Stimulated activated CD4-positive, alpha-beta T cell treated with anti-CD3 and anti-CD28 coated beads, TNF-alpha, amount 100 ng/mL, for 48 hours (primary cell): ENCODE results near the gene ANXA11.
"Not testable (repeated sequence)": the region's sequence is repeated elsewhere in the genome, so short reads cannot be mapped to it uniquely, and the experiment has no call there.

ENCODE experiments used
- DNase-seq, 3 donors: peaks; one replicate each; pipeline ENCODE4 v3.0.0-alpha.2; 2020; ENCODE audit warnings: low read depth in 3 of 3

Gene ANXA11

DNA sequence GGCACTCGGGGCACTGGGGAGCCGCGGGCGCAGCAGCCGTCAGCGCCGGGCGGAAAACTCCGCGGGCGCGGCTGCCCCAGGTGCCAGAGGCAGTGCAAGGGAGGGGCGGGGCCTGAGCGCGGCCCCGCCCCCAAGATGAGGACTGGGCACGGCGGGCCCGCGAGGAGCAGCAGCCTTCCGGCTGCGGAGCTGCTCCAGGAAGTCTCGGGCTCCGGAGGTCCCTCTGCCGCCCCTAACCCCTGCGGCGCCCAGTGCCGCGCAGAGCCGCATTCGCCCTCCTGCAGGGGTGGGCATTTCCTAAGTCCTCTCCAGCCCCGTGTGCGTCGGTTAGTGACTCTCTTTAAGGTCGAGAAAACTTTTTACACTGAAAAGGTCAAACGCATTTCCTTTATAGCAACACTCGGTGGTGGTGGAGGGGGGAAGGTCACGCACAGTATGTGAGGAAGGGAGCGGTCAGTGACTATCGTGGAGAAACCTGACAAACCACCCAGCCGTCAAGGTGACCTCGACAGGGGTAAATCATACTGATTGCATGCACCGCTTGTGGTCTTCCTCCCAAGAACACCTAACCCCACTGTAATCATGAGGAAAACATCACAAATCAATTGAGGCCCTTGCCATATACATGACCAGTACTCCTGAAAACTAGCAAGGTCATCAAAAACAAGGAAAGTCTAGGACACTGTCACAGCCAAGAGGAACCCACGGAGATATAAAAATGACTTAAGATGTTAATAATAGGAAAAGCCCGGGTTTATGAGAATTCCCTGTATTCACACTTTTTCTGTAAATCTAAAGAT, at the start of gene ANXA11:
TSS of gene ANXA11 (minus strand) at position 61 of the 800 bp plus-strand sequence. CDS start 32,676 bp downstream, outside the sequence.
- peak; percentile 58 to 82 (median 61) for DNase-seq

DNA sequence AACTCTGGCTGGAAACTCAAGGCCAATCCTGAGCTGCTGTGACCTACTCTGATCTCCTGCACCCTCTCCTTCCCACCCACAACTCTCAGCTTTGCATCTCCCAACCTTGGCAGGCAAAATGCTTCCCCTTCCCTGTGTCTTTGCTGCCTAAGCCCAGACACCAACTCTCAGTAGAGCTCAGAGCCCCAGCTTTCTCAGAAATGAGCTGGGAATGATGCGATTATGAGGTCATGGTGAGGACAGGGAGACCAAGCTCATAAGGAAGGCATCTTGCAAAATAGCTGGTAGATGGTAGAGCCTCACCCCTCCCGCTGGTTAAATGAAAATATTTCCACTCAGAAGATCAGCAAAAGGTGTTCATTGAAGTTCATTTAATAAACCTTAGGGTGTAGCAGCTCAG, 49.4 kb upstream of the ANXA11 start:
- not testable (repeated sequence) for DNase-seq

DNA sequence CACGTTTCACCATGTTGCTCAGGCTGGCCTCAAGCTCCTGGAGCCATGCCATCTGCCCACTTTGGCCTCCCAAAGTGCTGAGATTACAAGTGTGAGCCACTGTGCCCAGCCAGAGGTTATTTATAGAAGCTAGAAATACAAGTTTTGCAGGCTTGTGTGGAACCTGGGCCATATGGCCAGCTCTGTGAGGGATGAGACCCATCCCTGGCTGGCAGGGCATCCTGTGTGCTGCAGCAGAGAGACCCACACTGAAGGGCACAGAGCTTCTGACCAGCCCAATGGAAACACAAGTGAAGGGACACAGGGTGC, 48.6 kb upstream of the ANXA11 start:
- DNase-seq = not testable (repeated sequence)

DNA sequence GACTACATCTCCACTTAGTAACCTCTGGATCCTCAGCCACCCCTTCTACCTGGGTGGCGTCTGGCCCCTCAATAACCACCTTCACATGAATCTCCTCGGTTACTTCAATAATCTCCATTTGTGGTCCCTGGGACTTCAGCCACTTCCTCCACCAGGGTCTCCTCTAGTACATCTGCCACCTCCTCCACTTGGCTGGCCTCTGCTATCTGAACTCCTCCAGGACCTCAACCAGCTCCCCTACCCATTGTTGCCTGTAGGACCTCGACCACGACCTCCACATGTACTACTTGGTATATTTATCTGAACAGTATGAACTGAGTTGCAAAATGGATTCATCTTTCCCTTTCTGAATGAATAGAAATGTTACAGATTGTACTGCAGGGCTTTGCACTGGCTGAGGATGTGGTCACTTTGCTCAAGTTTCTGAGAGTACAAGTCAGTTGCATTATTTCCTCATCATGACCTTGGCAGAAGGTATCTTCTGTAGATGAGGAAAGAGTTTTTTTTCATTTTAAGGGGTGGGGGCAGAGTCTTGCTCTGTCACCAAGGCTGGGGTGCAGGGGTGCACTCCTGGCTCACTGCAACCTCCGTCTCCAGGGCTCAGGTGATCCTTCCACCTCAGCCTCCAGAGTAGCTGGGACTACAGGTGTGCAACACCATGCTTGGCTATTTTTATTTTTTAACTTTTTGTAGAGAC, 48.1 kb upstream of the ANXA11 start:
- no peak for DNase-seq

DNA sequence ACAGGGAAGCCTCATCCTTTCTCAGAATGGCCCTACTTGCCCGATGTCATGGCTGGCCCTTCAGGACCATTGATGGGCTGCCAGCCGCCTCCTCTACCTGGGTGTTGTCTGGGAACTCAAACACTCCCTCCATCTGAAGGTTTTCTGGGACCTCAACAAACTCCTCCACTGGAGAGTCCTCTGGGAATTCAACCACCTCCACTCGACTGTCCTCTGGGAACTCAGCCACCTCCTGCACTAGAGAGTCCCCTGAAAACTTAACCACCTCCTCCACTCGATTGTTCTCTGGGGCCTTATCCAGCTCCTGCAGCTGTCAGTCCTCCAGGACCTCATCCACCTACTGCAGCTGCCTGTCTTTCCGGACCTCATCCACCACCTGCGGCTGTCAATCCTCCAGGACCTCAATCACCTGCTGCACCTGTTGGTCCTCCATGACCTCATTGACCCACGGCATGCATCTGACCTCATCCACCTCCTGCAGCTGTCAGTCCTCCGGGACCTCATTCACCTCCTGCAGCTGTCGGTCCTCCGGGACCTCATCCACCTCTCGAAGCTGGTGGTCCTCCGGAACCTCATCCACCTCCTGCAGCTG, 47.1 kb upstream of the ANXA11 start:
- DNase-seq = no peak

DNA sequence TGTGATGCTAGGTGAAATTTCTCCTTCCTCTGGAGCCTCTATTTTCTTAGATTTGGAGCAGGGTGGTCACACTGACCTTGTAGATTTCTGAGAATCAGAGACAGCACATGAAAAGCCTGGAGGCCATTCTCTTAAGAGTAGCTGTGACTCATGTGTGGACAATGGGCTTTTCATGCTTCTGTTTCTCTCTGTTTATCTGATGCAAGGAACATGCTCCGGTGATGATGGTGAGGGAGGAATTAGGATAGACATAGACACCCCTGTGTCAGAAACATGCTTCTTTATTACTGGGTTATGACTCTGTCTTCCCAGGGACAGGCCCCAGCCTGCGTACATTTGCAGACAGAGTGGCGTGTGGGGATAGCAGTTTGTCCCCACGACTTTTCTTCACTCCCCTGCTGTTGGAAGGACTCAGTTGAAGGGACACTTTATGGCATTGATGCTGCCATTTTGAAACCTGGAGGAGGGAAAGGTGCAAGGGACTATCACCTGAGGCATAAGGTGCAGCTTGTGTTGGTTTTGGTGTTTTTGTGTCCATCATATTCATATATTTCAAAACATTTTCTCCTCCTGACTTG, 46.5 kb upstream of the ANXA11 start:
- DNase-seq = not testable (repeated sequence)

DNA sequence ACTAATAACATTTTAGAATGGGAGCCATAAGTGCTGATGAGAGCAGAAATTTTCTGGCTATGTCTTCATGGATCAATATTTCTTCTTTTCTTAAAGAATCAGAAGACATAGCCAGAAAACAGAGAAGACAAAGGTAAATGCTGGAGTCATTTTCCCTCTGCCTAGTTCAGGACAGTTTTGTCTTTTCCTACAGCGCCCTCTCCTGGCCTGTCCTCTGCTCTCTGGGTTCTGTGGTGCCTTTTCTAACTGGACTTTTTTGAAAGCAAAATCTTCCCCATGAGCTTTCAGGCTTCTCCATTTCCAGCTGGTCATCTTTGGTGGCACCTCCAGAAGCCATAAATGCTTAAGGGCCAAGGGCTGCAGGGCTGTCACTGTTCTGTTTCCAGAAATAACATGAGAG, 45.1 kb upstream of the ANXA11 start:
- not testable (repeated sequence) for DNase-seq

DNA sequence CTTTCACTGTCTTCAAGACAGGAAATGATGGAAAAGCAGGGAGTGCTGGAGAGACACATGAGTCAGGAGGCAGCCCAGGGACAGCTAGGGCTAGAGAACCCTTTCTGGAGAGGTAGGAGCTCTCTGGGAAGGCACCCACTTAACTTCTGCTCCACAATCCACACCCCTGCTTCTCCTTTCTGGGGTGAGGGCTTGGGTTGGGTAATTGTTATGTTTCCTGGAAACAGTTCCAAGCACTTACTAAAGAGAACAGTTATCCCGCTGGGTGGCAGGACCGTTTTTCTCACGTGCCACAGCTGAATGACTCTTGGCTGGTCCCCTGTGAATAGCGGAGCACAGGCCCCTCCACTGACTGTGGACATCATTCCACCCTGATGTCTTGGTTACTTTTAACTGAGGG, 44.6 kb upstream of the ANXA11 start:
- not testable (repeated sequence) for DNase-seq

DNA sequence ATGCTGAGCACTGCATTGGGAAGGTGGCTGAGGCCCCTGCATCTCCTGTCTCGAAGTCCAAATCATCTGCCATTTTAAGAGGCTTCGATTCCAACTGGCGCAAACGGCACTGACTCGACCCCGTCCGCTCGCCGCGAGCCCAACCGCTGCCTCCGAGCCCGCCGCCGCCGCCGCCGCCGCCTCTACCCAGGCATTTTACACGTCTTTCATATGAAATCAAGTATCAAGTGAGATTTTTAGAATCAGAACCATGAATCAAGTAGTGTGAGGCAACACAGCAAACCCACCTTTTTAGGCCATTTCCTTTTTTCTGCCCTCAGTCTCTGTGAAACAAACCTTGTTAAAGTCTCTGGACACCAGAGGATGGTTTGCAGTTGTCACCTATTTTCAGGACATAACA, 42.3 kb upstream of the ANXA11 start:
- DNase-seq = not testable (repeated sequence)

DNA sequence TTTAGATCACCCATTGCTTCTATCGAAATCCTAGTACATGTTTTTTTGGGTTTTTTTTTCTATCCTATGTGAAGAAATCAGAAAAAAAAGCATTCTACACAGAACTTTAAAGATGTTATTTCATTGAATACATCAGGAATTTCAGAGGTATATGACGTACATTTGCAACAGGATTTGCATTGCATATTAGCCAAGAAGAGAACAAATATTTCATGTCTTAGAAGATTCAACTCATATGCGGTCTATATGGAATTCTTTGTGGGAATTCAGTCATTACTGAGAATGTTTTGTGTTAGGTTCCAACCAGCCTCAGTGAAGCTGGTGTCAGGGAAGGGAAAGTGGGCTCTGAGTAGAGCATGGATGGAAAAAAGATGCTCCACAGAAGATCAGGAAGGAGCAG, 39.0 kb upstream of the ANXA11 start:
- not testable (repeated sequence) for DNase-seq

DNA sequence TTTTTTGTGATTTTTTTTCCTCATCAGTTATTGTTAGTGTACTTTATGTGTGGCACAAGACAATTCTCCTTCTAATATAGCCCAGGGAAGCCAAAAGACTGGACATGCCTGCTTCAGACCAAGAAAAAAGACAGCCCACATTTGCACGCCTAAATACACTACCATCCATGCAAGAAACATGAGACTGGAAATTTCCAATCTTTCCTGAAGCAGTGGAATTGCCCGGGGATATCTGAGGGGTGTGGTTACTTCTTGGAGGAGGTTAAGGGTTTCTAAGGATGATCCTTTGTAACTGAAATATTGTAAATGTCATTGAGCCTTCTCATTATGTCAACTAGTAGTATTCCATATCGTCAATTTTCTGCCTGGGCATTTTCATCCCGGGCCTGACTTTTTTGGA, 37.0 kb upstream of the ANXA11 start:
- DNase-seq = not testable (repeated sequence)

DNA sequence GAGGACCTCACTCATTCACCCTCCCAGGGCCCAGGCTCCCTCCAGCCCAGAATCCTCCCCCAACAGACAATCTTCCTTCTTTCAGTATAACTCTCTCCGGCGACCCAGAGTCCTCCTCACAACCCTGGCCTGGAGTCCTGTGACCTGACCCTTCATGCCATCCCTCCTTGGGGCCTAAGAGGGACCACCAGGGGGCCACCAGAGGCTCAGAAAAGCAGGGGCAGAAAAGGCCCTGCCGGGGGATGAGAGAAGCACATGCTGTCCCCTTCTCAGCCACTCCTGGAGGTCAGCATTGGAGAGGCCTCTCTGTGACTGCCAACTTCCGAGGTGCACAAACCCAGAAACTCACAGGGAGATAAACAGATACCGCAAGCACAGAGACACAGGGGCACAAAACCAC, 31.1 kb upstream of the ANXA11 start:
- not testable (repeated sequence) for DNase-seq

DNA sequence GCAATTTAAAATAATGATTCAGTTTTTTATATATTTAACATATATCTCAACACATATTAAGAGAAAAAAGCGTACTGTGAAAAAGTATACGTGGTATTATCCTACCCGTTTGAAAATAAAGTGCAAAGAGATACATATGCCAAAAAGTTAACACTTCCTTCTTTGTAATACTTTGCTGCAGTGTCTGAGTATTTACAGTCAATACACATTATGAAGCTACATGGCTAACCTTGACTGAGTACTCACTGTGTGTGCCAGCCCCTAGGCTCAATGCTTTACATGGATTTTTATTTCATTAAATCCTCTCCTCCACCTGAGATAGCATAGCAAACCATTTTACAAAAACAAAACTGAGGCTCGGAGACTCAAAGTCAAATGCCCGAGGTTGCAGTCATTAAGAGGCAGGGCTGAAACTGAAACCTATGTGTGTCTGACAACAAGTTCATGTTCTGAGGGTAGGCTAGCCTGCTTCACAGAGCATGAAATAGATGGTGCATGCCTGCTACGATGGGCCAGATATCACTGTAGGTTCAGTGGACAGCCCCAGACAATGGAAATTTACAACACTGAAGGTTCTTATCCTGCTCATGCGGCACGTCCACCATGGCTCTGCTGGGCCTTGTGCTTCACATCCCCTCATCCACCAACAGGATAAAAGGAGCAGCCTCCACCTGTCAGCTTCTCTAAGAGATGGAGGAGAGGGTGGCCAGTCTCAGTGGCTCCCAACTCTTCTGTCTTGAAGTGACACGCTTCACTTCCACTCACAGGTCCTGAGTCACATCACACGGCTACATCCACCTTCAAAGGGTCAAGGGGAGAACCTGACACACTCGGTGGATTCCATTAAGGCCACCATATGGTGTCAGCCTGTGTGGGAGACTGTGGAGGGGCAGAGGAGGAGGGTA, 29.2 kb upstream of the ANXA11 start:
- not testable (repeated sequence) for DNase-seq

DNA sequence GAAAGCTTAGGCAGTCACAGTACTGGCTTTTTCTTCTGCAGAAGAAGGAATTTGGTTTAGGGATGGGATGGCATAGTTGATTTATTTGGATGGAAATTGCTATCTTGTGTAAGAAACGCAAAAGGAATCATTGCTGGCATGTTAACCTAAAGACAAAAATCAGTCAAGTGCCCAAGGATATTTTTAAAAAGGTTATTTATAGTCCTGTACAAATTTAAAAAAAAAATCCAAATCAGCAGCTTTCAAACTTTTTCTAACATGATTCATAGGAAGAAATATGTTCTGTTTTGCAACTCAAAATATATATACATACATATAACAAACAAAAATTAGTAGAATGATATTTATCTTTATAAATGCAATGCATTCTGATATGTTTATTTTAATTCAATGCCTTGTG, 28.5 kb upstream of the ANXA11 start:
- not testable (repeated sequence) for DNase-seq

DNA sequence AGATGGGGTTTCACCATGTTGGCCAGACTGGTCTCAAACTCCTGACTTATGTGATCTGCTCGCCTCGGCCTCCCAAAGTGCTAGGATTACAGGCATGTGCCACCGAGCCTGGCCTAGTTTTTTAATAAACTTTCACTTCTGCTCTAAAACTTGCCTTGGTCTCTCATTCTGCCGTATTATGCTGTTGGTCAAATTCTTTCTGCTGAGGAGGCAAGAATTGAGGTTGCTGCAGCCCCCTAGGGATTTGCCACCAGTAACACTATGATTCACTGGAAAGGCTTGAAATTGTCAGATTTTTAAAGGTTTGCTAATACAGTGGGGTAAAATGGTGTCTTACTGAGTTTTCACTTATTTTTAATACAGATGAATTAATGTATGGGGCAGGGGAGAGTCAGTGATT, 21.4 kb upstream of the ANXA11 start:
- DNase-seq = not testable (repeated sequence)

DNA sequence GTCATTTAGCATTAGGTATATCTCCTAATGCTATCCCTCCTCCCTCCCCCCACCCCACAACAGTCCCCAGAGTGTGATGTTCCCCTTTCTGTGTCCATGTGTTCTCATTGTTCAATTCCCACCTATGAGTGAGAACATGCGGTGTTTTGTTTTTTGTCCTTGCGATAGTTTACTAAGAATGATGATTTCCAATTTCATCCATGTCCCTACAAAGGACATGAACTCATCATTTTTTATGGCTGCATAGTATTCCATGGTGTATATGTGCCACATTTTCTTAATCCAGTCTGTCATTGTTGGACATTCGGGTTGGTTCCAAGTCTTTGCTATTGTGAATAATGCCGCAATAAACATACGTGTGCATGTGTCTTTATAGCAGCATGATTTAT, 17.7 kb upstream of the ANXA11 start:
- not testable (repeated sequence) for DNase-seq

DNA sequence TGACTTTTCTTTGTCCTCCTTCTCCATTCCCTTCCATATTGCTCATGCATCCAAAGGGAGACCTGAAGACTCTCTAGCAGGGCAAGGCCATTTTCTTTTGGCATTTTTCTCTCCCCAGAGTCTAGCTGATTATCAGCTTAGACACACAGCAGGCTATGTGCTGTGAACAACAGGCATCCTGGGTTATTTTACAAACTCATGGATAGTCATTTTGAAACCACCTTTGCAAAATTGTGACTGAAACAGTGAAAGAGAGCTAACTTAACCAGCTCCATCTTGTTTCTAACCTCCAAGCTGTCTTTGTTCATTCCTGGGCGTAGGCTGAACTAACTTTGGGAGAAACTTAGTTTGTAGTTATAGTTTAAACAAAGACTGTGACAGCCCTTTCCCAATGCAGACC, 13.5 kb upstream of the ANXA11 start:
- not testable (repeated sequence) for DNase-seq

DNA sequence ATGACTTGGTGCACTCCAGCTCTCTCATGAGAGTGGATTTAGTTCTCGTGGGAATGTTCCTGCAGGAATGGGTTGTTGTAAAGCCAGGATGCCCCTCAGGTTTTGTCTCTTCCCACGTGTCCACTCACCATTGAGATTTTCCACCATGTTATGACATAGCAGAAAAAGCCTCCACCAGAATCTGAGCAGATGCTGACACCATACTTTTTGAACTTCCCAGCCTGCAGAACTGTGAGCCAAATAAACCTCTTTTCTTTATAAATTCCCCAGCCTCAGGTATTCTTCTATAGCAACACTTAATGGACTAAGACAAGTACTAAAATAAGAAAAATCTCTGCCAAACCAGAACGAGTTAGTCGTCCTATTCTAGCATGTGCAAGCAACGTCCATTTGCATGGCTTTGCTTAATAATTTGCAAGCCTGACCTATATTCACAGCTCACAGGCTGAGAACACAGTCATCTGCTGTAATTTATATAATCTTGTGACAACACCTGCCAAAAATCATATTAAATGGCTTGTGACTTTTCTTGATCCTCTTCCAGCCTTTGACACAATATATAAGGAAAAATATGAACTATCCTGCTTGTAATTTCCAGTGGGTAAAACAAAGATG, 9.1 kb upstream of the ANXA11 start:
- DNase-seq = not testable (repeated sequence)

DNA sequence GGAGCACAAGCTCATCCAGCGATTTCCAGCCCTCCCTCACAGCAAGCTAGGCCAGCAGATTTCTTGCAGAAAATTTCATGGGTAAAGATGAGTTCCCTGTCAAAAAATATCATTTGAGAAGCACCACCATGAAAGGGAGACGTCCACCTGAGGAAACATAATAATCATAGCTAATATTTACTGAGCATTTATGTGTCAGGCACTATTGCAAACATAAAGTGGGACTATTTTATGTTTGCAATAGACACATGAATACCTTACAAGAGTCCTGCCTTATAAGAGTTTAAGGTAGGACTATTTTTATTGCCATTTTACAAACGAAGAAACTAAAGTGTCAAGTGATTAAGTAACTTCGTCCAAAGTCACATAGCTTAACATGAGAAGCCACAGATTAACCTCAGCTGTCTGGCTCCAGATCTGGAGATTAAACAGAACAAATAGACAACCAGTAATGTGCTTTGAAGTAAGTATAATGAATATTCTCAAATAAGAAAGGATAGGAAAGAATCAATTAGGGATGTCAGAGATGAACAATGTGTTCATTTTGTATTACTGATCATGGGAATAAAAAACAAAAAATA, 7.3 kb upstream of the ANXA11 start:
- not testable (repeated sequence) for DNase-seq

DNA sequence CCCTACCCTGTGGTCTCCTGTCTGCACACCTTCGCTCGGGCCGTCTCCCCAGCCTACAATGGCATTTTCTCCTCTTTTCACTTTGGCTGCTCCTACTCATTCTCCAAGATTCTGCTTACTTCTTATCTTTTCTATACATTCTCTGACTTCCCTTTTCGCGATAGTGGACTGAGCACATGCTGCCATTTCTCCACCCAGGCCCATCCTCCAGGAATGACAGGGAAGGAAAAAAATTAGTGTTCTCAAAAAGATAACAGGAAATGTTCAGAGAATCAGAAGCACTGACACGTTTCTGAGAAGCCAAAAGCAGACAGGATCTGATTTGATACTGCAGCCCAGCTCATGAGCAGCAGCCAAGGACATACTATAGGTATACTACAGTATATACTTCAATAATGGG, 6.4 kb upstream of the ANXA11 start:
- no peak for DNase-seq

DNA sequence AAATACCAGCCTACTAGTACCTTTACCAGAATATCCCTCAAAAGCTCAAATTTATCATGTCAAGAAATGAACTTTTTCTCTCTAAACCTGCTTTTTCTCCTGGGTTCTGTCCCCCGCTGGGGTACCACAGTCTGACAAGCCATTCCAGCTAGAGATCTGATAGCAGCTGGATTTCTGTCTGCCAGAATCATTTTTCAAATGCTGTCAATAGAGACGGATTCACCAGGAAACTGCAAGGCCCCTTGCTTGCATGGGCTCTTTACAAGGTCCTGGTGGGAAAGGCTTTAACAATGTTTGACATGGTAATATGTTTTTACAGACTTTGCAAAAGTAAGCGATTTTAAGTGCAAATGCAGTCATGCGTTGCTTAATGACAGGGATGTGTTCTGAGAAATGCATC, 4.9 kb upstream of the ANXA11 start:
- no peak for DNase-seq
